ENCODE results near the gene FER. TPM values are rescaled to one million over a fixed set of nuclear protein-coding genes. Genes with fewer than 3 reads are reported as not detected.

The FER gene
- total and polyA plus RNA-seq, 9 of the 15 experiments (the other 6 are each of a cell fraction or from before 2014, with no cell fraction given) = 6.7 to 18.2 (median 8.9) TPM

DNA sequence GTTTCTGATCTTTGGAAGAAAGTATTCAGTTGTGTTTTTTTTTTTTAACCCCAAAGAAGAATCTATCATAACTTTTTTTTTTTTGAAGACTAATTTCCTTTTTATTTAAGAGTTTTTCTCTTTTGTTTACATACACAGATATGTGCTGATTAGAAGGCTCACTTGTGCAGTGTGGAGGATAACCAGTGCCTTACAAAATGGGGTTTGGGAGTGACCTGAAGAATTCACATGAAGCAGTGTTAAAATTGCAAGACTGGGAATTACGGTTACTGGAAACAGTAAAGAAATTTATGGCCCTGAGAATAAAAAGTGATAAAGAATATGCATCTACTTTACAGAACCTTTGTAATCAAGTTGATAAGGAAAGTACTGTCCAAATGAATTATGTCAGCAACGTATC is 50.3 kb downstream of the FER start:
- ChIA-PET CTCF (ENCODE audit: low intra/inter-chr PET ratio) (no interaction called here), POLR2A (no interaction called here)
- no peak overlapping the region for H2AFZ ChIP-seq (ENCODE audit: low read depth, low read length)
- TF ChIP-seq ARID2 (IDR thresholded peaks at IDR 0.05) (no peak), PCBP1 (IDR thresholded peaks at IDR 0.05; ENCODE audit: low read depth, low read length, poor library complexity, severe bottlenecking) (no peak), KDM5B (IDR thresholded peaks at IDR 0.05; ENCODE audit: insufficient replicate concordance, low read depth, low read length) (no peak), ZNF444 (CRISPR knock-in tag; IDR thresholded peaks at IDR 0.05) (no peak), KDM4B (IDR thresholded peaks at IDR 0.05; ENCODE audit: borderline replicate concordance in 2 of 2, low read depth in 1 of 2) (no peak), DNMT1 (IDR thresholded peaks at IDR 0.05) (no peak), EGR1 (conservative IDR thresholded peaks at IDR 0.05) (no peak), NFE2L1 (tag; IDR thresholded peaks at IDR 0.05; ENCODE audit: borderline replicate concordance, low read depth) (no peak), ZNF436 (CRISPR knock-in tag; IDR thresholded peaks at IDR 0.05) (no peak), BRD4 (IDR thresholded peaks at IDR 0.05) (no peak)
- TF ChIP-seq, protein P1, sequence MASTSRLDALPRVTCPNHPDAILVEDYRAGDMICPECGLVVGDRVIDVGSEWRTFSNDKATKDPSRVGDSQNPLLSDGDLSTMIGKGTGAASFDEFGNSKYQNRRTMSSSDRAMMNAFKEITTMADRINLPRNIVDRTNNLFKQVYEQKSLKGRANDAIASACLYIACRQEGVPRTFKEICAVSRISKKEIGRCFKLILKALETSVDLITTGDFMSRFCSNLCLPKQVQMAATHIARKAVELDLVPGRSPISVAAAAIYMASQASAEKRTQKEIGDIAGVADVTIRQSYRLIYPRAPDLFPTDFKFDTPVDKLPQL (IDR thresholded peaks at IDR 0.05; ENCODE audit: extremely low read depth, insufficient read length) = no peak
- TF ChIP-seq, protein P2, sequence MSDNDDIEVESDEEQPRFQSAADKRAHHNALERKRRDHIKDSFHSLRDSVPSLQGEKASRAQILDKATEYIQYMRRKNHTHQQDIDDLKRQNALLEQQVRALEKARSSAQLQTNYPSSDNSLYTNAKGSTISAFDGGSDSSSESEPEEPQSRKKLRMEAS (CRISPR knock-in tag; IDR thresholded peaks at IDR 0.05) = no peak
- TF ChIP-seq, protein P3, sequence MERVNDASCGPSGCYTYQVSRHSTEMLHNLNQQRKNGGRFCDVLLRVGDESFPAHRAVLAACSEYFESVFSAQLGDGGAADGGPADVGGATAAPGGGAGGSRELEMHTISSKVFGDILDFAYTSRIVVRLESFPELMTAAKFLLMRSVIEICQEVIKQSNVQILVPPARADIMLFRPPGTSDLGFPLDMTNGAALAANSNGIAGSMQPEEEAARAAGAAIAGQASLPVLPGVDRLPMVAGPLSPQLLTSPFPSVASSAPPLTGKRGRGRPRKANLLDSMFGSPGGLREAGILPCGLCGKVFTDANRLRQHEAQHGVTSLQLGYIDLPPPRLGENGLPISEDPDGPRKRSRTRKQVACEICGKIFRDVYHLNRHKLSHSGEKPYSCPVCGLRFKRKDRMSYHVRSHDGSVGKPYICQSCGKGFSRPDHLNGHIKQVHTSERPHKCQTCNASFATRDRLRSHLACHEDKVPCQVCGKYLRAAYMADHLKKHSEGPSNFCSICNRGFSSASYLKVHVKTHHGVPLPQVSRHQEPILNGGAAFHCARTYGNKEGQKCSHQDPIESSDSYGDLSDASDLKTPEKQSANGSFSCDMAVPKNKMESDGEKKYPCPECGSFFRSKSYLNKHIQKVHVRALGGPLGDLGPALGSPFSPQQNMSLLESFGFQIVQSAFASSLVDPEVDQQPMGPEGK (CRISPR knock-in tag; IDR thresholded peaks at IDR 0.05; ENCODE audit: borderline replicate concordance) = no peak
- TF ChIP-seq, protein P4, sequence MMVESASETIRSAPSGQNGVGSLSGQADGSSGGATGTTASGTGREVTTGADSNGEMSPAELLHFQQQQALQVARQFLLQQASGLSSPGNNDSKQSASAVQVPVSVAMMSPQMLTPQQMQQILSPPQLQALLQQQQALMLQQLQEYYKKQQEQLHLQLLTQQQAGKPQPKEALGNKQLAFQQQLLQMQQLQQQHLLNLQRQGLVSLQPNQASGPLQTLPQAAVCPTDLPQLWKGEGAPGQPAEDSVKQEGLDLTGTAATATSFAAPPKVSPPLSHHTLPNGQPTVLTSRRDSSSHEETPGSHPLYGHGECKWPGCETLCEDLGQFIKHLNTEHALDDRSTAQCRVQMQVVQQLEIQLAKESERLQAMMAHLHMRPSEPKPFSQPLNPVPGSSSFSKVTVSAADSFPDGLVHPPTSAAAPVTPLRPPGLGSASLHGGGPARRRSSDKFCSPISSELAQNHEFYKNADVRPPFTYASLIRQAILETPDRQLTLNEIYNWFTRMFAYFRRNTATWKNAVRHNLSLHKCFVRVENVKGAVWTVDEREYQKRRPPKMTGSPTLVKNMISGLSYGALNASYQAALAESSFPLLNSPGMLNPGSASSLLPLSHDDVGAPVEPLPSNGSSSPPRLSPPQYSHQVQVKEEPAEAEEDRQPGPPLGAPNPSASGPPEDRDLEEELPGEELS (CRISPR knock-in tag; IDR thresholded peaks at IDR 0.05; ENCODE audit: borderline replicate concordance) = no peak
- TF ChIP-seq, protein P5, sequence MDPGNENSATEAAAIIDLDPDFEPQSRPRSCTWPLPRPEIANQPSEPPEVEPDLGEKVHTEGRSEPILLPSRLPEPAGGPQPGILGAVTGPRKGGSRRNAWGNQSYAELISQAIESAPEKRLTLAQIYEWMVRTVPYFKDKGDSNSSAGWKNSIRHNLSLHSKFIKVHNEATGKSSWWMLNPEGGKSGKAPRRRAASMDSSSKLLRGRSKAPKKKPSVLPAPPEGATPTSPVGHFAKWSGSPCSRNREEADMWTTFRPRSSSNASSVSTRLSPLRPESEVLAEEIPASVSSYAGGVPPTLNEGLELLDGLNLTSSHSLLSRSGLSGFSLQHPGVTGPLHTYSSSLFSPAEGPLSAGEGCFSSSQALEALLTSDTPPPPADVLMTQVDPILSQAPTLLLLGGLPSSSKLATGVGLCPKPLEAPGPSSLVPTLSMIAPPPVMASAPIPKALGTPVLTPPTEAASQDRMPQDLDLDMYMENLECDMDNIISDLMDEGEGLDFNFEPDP (CRISPR knock-in tag; IDR thresholded peaks at IDR 0.05) = no peak
- in situ Hi-C loops (cut with MboI) (no loop called here), intact Hi-C loops (cut with micrococcal nuclease) (no loop called here)
- no peak for ATAC-seq
- no peaks in the 10 kb centered on the region; a peak in 2 of 5 replicates for H3K4me1 ChIP-seq (replicated peaks in 1 of 2; ENCODE audit: control insufficient read depth in 2 of 2, insufficient read depth in 2 of 2, low read length in 2 of 2)
- no peak for FAIRE-seq
- H3K9ac ChIP-seq (ENCODE audit: insufficient read depth in 1 of 2, low read depth in 2 of 2, low read length in 2 of 2) = no peak overlapping the region
- no peak for DNase-seq (ENCODE audit: extremely low read depth in 1 of 4, low spot score in 3 of 4)
- H3K79me2 ChIP-seq (ENCODE audit: control insufficient read depth, insufficient read depth, low read length) = no peaks in the 10 kb centered on the region
- no peaks in the 10 kb centered on the region for H3K9me3 ChIP-seq (replicated peaks; ENCODE audit: control insufficient read depth, insufficient read depth, low read depth, low read length)
- no peak overlapping the region for H3K27ac ChIP-seq (ENCODE audit: extremely low read depth, low read depth, low read length)
- H3K36me3 ChIP-seq (ENCODE audit: control insufficient read depth, insufficient read depth, low read length) = no peaks in the 10 kb centered on the region
- H3K4me2 ChIP-seq (ENCODE audit: insufficient read depth, low read length) = no peak overlapping the region
- no peaks in the 10 kb centered on the region for H4K20me1 ChIP-seq (replicated peaks; ENCODE audit: control insufficient read depth, insufficient read depth, low read length)
- H3K4me3 ChIP-seq = no peak overlapping the region
- WGBS (ENCODE audit: insufficient coverage, low coverage, missing lambda C conversion rate) = 48% methylated on average over 2 of the region's 2 CpGs
- no TSS peak for BruUV-seq (replicated peaks)
- no peaks in the 10 kb centered on the region for H3K27me3 ChIP-seq (ENCODE audit: control insufficient read depth in 2 of 2, insufficient read depth in 2 of 2, low read length in 2 of 2)
- no peaks in the 10 kb centered on the region for H3K9me1 ChIP-seq (ENCODE audit: control insufficient read depth, insufficient read depth, low read length)
